DMS53 treated with DMSO at 0.1 percent for 48 hours (cell line): ENCODE results near the gene AKIRIN1.
A peak's percentile ranks its signal among the peaks of the same experiment; 100 is the strongest.
"Not testable (repeated sequence)": the region's sequence is repeated elsewhere in the genome, so short reads cannot be mapped to it uniquely, and the experiment has no call there.

ENCODE experiments used
- DNase-seq: peaks from one replicate; lab custom pipeline; 2025; ENCODE audit not compliant: unreplicated experiment; lab: John Stamatoyannopoulos, UW

Gene AKIRIN1

DNA sequence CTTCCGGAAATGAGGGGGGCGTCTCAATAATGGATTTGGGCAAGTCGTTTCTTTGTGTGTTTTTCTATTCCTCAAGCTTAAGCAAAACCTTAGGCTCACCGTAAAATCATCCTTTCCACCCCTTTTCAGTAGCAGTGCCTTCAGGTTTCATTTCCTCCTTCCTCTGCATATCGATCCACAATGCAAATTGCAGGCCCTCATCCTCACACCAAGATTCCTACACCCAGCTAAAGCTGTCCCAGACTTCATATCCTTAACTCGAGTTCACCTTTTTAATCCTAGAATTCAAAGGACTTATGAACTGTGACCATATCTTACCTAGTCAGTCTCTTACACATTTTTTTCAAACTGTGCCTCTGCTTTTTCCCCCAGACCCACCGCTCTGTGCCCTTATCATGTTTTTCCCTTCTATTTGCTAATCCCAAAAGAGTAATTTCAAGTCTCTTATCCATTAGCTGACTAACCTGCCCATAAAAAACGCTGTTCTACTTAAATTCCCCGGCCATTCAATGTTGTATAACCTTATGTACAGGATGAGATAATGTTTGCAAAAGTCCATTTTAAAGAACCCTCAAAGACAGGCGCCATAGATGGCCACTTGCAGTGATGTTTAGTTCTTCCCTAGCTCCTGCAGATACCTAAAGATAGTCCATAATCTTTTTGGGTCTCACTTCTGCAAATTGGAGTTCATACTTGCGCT lies 1.5 kb downstream of the AKIRIN1 start:
- DNase-seq = no peak

DNA sequence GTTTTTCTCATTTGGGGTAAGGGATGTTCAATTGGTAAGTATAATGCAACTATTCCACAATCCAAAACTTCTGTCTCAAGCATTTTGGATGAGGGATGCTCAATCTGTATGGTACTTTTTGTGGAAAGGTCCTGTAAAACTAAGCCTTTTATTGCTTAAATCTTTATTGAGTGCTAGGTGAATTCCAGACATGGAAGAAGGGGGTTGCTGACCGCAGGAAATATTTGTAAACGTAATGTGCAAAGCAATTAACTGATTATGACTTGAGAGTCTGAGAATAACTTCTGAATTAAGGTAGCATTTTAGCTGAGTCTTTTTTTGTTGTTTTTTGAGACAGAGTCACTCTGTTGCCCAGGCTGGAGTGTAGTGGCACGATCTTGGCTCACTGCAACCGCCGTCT lies 3.1 kb downstream of the AKIRIN1 start:
- no peak for DNase-seq

DNA sequence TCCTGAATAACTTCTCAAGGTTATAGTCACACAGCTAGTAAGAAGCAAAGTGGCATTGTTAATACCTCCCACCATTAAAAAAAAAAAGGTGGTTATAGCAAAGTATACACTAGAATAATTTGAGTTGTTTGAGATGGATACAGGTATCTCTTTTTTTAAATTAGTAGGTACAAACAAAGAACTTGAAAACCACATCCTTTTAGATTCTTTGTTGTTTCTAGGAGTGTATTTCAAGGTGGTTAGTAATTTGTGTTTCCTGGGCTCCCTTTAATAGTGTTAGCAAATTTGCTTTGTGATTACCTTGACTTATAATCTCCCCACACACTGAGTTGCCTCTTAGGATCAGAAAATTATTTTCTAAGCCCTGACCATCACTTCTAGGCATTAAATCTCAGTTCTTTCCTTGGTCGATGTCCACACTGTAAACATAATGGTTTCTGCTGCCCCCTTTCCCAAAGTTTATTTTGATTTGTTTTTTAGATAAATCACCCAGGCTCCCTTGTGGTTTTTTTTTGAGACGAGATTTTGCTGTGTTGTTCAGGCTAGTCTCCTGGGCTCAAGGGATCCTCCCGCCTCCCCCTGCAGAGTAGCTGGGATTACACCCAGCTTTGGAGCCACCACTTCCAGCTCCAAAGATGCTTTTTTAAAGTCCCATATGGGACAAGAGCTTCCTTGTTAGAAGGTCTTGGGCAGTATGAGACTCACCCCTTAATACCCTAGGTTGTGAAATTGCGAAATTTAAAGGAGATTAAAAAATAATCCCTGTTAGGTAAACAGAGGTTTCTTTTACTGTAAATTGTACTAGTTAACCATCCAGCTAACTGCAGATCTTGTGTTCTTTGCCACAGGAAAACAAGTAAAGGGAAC lies 6.2 kb downstream of the AKIRIN1 start:
- DNase-seq = no peak

DNA sequence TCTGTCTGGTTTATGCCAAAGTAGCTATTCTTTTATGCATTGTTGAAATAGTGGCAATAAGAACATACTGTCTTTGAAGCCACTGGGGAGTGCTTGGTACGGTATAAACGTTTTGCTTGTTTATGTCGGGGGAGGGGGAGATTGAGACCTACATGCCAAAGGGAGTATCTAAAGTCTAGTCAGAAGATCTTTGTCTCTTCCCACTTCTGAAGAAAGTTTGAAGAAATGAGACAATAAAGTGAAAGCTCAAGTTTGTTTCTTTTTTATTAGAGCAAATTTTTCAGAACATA lies 6.8 kb downstream of the AKIRIN1 start:
- no peak for DNase-seq

DNA sequence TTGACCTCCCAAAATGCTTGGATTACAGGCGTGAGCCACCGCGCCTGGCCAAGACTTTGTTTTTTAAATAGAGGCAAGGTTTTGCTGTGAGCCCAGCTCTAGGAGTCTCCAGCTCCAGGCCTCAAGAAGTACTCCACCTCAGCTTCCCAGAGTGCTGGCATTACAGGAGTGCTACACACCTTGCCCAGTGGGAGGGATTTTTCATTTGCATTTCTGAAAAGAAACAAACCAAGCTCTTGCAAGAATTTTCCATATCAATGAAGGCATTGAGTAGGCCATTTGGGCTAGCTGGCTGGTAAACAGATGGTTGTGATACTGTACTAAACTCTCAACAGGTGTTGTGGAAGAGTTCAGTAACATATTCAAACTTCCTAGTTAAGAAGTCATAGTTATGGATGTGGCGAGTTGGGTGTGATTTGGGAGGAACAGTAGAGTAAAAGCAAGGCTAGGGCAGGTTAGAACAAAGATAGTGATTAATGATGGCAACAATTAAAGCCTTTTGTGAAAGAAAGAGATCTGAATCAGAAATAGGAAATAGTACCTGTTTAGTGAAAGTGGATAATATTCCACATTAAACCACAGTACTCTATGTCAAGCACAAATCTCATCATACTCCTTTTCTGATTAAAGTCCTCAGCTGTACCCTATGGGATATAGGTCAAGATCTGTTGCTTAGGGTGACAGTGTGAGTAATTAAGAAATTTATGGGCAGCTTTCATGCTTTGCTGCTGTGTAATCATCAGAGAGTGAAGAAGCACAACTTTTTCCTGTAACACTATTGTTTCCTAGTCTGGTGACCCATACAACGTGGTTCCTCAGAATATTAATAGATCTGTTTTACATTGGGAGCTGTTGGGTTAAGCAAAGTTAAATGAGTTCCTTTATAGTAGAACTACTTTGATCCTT lies 10.7 kb downstream of the AKIRIN1 start:
- DNase-seq = no peak

DNA sequence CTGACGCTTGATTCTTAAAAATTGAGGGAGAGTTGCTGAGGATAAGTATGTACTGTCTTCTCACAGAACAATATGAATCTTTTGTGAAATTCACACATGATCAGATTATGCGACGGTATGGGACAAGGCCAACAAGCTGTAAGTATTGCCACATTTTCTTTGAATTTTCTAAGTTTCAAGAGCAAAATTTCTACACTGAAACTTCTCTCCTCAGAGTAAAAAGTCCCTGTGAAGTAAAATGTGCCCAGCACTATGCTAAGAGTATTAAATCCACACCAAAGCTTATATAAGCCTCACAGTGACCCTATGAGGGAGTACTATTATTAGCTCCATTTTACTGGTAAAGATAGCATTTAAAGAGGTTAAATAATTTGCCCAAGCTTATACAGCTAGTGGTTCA lies 12.2 kb downstream of the AKIRIN1 start:
- no peak for DNase-seq

DNA sequence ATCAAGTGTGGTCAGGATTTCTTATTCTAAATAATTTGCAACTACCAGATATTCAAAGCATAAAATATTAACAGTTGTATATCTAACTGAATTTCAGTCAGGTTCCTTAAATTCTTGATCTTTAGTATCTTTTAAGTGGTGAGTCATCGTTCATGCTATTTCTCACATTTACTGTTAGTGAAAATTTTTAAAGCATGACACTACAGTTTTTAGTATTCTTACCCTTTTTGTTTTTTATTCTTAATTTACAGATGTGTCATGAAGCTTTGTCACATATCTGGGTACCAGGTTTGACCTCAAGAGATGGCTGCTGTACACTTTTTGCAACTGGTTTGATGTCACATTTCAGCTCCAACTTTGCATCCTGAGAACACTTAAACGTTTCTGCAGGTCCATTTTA lies 12.7 kb downstream of the AKIRIN1 start:
- no peak for DNase-seq

DNA sequence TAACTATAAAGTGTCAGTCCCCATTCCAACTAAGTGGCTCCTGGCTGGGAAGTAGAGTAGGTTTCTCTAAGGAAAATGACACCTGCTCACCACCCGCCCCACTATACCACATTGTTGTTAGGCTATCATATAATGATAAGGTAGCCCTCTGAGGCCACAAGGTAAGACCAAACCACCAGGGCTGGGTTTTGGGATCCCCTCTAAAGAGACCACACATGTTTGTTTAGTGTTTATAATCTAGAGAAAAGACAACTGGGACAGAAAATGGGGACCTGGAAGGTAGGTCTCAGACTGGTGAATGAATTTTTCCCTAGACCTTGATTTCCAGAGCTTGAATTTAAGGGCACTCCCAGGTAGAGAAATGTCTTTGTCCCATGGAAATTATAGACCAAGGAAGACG lies 15.2 kb downstream of the AKIRIN1 start:
- no peak for DNase-seq

DNA sequence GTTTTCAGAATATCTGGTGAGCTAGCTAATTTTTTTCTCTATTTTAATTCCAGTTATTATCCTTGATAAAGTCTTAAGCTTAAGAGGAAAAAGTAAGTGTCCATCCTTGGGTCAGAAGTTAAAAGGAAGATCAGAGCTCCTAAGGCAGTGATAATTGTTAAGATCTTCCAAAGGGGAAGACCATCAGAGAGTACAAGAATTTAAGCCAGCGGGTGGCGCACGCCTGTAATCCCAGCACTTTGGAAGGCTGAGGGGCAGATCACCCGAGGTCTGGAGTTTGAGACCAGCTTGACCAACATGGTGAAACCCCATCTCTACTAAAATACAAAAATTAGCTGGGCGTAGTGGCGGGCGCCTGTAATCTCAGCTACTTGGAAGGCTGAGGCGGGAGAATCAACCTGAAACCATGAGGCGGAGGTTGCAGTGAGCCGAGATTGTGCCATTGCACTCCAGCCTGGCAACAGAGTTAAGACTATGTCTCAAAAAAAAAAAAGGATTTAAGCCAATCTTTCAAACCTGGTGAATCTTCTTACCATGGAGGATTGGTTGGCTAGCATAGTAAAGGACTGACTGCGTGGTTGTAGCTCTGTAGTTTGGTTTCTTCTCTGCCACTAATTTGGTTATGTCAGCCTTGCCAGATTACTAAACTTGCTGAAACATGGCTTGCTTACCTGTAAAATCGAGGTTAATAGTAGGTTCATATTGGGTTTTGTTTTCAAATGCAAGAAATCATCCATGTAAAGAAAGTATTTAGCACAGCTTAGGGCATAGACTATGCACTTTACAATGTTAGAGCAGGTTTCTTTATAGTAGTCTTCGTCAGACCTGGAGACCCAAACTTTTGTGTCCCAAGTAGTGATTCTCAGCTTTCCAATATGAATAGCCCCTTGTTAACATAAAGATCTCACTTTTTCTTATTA lies 15.9 kb downstream of the AKIRIN1 start:
- no peak for DNase-seq

DNA sequence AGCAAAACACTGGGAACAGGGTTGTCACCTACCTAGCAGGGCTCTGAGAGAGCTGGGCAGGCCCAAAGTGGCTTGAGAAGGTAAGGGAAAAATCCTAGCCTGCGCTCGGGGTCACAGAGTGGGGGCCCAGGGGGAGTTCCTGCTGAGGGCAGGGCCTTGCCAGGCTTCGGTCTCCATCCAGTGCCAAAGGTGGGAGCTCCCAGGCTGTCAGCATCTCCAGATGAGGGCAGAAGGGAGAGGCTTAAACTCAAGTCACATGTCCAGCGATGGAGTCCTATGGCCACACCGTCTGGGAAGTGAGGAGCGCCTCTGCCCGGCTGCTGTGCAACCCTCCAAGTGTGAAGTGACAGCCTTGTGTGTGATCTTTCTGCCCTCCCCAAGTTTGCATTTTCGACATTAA lies 23.9 kb downstream of the AKIRIN1 start:
- DNase-seq = not testable (repeated sequence)

DNA sequence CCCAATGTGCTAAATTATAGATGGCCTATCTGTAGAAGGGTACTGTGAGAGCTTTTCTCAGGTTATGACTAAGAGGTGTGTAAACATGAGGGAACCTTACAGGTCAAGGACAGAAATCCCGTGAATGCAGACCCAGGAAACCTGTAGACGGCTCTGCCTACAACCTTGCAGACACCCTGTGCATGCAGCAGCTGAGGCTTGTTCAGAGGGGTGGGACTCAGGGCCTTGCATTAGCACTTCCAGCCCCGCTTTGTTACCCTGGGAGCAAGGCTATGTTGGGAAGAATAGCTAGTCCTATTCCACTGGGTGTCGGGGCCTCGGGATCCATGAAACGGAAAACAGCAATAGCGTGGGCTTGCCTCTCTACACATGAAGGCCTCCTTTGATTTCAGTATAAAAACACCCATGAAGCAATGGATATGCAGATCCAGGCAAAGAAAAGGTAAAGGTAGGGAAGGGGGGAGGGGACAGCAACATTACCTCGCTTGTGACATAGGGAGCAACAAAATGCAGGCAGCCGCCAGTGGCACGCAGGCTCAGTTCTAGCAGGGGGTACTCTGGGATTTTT lies 25.6 kb downstream of the AKIRIN1 start:
- peak; percentile 33 for DNase-seq

DNA sequence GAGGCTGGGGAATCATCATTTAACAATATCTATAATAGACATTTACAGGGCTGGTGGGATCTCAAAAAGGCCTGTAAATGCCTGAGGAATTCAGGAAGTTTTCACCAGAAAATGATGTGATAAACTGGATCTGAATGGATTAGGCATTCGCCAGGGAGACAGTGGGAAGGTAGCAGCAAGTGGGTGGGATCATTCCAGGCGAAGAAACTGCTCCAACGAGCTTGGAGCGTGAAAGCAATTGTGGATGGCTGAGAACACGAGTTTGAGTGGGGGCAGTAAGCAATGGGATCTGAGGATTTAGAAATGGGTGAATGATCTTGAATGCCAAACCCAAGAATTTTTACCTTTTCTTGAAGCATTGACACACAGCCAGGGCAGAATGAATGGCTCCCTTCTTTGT lies 26.2 kb downstream of the AKIRIN1 start:
- DNase-seq = no peak

DNA sequence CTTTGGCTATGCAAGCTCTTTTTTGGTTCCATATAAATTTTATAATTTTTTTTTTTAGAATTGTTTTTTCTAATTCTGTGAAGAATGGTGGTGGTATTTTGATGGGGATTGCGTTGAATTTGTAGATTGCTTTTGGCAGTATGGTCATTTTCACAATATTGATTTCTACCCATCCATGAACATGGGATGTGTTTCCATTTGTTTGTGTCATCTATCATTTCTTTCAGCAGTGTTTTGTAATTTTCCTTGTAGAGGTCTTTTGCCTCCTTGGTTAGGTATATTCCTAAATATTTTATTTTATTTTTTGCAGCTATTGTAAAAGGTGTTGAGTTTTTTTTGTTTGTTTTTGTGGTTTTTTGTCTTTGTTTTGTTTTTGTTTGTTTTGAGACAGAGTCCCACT lies 29.4 kb downstream of the AKIRIN1 start:
- DNase-seq = not testable (repeated sequence)

DNA sequence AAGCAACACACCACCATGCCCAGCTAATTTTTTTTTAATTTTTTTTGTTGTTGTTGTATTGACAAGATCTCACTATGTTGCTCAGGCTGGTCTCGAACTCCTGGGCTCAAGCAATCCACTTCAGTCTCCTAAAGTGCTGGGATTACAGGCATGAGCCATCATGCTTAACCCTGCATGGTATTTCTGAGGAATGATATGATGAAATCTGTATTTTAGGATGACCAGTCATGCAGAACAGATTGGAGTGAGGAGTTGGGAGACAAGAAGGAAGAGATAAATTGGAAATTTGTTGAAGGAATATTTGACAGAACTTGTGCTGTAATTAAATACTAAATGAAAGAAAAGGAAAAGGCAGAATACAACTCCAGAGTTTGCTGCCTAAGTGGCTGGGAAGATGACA lies 30.4 kb downstream of the AKIRIN1 start:
- DNase-seq = no peak

DNA sequence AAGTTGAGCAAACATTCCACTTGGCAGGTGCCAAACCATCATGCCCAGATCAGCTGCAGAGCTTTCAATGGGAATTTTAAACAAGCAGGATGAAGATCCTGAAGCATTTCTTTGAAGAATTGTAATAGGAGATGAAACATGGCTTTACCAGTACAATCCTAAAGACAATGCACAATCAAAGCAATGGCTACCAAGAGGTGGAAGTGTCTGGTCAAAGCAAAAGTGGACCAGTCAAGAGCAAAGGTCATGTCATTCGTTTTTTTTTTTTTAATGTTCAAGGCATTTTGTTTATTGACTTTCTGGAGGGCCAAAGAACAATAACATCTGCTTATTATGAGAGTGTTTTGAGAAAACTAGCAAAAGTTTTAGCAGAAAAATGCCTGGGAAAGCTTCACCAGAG lies 32.1 kb downstream of the AKIRIN1 start:
- DNase-seq = no peak

DNA sequence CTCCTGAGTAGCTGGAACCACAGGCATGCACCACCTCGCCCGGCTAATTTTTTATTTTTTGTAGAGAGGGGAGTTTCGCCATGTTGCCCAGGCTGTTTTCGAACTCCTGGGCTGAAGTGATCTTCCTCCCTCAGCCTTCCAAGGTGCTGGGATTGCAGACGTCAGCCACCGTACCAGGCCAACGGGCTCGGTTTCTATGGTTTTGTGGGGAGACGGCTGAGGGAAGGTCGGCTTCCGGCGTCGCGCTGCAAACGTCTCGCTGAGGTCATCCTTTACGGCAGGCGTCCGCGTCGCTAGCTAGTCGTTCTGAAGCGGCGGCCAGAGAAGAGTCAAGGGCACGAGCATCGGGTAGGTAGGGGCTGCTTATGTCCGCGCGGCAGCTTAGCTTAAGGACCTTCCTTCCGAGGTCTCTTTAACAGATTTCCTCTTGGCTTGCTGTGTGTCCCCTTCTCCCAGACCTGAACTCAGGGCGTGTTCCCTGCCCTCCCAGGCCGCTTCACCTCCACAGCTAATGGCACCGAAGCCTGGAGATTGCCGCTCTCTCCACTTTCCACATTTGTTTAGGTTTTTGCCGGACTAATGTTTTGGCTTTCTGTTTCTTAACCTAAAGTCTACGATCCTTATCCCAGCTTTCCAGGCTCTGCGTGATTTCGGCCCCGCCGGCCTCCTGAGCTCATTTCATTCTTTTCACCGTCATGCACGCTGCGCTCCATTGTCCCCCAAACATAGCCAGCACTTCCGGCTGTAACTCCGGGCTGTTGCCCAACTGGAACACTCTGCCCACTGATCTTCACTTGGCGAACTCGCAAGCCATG lies 35.2 kb downstream of the AKIRIN1 start, which contains the start of gene NDUFS5:
TSS of gene NDUFS5 (plus strand) at position 300 of the 815 bp plus-strand sequence. CDS start 2,375 bp downstream, outside the sequence.
- DNase-seq = peak; percentile 88

DNA sequence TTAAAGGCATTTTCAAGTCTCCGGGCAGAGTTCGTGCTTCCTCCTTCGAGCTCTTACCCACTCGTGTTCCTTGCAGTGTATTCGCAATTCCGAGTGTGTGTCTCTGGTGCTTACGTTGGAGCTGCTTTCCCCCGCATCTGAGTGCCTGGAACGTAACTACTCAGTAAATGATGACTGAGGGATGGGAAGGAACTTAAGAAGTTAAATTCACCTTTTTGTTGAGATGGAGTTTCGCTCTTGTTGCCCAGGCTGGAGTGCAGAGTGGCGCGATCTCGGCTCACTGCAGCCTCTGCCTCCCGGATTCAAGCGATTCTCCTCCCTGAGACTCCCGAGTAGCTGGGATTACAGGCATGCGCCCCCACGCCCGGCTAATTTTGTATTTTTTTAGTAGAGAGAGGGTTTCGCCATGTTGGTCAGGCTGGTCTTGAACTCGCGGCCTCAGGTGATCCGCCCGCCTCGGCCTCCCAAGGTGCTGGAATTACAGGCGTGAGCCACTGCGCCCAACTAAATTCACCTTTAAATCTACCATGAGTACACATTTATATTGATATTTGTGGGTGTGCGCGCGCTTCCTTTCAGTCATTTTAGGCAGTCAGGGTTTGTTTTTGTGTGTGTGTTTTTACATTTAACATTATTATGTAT lies 35.9 kb downstream of the AKIRIN1 start:
- peak; percentile 24 for DNase-seq

DNA sequence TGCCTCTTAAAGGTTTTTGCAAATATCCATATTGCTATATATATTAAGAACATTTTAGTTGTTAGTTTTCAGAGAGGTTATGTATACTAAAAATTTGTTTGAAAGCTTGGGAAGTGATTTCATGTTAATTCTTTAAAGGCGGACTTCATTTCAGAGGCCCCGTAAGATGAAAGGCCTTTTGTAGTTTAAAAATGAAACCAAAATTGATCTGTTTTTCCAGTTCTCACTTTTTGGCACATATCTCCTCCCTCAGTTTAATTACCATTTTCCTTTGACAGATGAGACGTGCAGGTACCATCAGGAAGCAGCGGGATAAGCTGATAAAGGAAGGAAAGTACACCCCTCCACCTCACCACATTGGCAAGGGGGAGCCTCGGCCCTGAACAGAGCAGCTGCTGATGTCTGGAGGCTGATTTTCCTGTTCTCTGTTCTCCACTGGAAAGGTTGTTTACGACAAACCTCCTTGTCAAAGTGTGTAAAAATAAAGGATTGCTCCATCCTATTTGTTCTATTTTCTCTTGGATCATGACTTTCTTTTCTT lies 43.1 kb downstream of the AKIRIN1 start:
- DNase-seq = no peak

DNA sequence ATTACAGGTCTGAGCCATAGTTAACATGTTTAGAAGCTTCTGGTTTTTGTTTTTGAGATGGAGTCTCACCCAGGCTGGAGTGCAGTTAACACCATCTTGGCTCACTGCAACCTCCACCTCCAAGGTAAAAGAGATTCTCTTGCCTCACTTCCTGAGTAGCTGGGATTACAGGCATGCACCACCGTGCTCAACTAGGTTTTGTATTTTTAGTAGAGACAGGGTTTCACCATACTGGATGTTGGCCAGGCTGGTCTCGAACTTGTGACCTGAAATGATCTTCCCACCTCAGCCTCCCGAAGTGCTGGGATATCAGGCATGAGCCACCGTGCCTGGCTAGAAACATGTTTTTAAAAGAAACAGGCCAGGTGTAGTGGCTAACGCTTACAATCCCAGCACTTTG lies 45.6 kb downstream of the AKIRIN1 start:
- DNase-seq = no peak
